ENCODE results near the gene GPANK1.
"Not testable (repeated sequence)": the region's sequence is repeated elsewhere in the genome, so short reads cannot be mapped to it uniquely, and the experiment has no call there.

The GPANK1 gene

GRCh38 chr6:31664790-31665500 lies at the start of gene GPANK1:
GPANK1 (minus strand) TSS chr6:31664997; CDS start chr6:31664478, 519 bp downstream.
- H3K27ac ChIP-seq, result peak within 1 kb of the TSS; percentile 98
- peak; percentile 59 for DNase-seq (ENCODE audit: low spot score)
- ChIA-PET POLR2A (ENCODE audit: low non-redundant PET) (interaction anchor here (1.1 kb wide), 1 partner anchor 13 kb away, joined by 6 read pairs; the partner anchor contains the start of gene BAG6), CTCF (no interaction called here)
- TF ChIP-seq CTCF (conservative IDR thresholded peaks at IDR 0.05; ENCODE audit: low read depth), result no peak

- no peak overlapping the region for H3K27ac ChIP-seq
- DNase-seq (ENCODE audit: low spot score), result no peak
- POLR2A ChIA-PET (ENCODE audit: low non-redundant PET), result no interaction called here
- CTCF ChIA-PET, result interaction anchor here (0.6 kb wide), 1 partner anchor 83 kb away, joined by 3 read pairs; no protein-coding TSS in a partner anchor
- no peak for TF ChIP-seq CTCF (conservative IDR thresholded peaks at IDR 0.05; ENCODE audit: low read depth)
These were observed 49.3 kb upstream of the GPANK1 start for GRCh38 chr6:31713991-31714684.

GRCh38 chr6:31713465-31713864 lies 48.7 kb upstream of the GPANK1 start:
- no peak overlapping the region for H3K27ac ChIP-seq
- DNase-seq (ENCODE audit: low spot score), result no peak
- ChIA-PET POLR2A (ENCODE audit: low non-redundant PET) (interaction anchor here (0.6 kb wide), 1 partner anchor 32 kb away, joined by 3 read pairs; no protein-coding TSS in a partner anchor), CTCF (no interaction called here)
- no peak for TF ChIP-seq CTCF (conservative IDR thresholded peaks at IDR 0.05; ENCODE audit: low read depth)

- peak overlapping the region; percentile 84 for H3K27ac ChIP-seq
- no peak for TF ChIP-seq CTCF (conservative IDR thresholded peaks at IDR 0.05; ENCODE audit: low read depth)
- ChIA-PET CTCF (interaction anchor here (0.6 to 1.7 kb wide), 3 partner anchors 10 to 96 kb away, joined by 3 to 5 read pairs (median 3); no protein-coding TSS in a partner anchor), POLR2A (ENCODE audit: low non-redundant PET) (interaction anchor here (0.6 kb wide), 1 partner anchor 60 kb away, joined by 4 read pairs; no protein-coding TSS in a partner anchor)
- no peak for DNase-seq (ENCODE audit: low spot score)
These were observed 47.5 kb upstream of the GPANK1 start for GRCh38 chr6:31712296-31712695.

GRCh38 chr6:31711233-31711632 lies 46.4 kb upstream of the GPANK1 start:
- TF ChIP-seq CTCF (conservative IDR thresholded peaks at IDR 0.05; ENCODE audit: low read depth), result no peak
- CTCF ChIA-PET, result interaction anchor here (1.7 kb wide), 1 partner anchor 19 kb away, joined by 5 read pairs; no protein-coding TSS in a partner anchor
- peak; percentile 65 for DNase-seq (ENCODE audit: low spot score)
- POLR2A ChIA-PET (ENCODE audit: low non-redundant PET), result interaction anchor here (1.1 kb wide), 1 partner anchor 18 kb away, joined by 7 read pairs; the partner anchor contains the start of gene DDAH2
- H3K27ac ChIP-seq, result peak overlapping the region; percentile 84

GRCh38 chr6:31710523-31711219 lies 45.9 kb upstream of the GPANK1 start:
- POLR2A ChIA-PET (ENCODE audit: low non-redundant PET), result interaction anchor here (0.5 to 1.1 kb wide), 2 partner anchors 19 to 24 kb away, joined by 3 to 7 read pairs; partner anchors contain the start of gene DDAH2
- CTCF ChIA-PET, result interaction anchor here (0.5 to 1.7 kb wide), 2 partner anchors 19 to 146 kb away, joined by 5 to 6 read pairs; no protein-coding TSS in a partner anchor
- TF ChIP-seq CTCF (conservative IDR thresholded peaks at IDR 0.05; ENCODE audit: low read depth), result no peak
- peak overlapping the region; percentile 84 for H3K27ac ChIP-seq
- DNase-seq (ENCODE audit: low spot score), result no peak

GRCh38 chr6:31709157-31709556 lies 44.4 kb upstream of the GPANK1 start:
- POLR2A ChIA-PET (ENCODE audit: low non-redundant PET), result not testable (repeated sequence)

More at GRCh38 chr6:31709157-31709556, 44.4 kb upstream of the GPANK1 start:
- CTCF ChIA-PET, result interaction anchor here (0.9 kb wide), 1 partner anchor 19 kb away, joined by 4 read pairs; no protein-coding TSS in a partner anchor
- 0 out of 2 replicates have a peak overlapping the region, but pooled peaks have one; percentile 84 for H3K27ac ChIP-seq
- DNase-seq (ENCODE audit: low spot score), result not testable (repeated sequence)

All from RWPE1 (cell line).